ENCODE data around the gene RPS6KB1. TPM values are rescaled to one million over a fixed set of nuclear protein-coding genes. Genes with fewer than 3 reads are reported as not detected.

Gene RPS6KB1
- total RNA-seq, 1 experiment from 2014 or later, result 21.6 TPM

- no peaks in the 10 kb centered on the region for H3K27me3 Mint-ChIP-seq (ENCODE audit: low read depth)
Measured at GRCh38 chr17:59950049-59950448, 57.1 kb downstream of the RPS6KB1 start.

DNA sequence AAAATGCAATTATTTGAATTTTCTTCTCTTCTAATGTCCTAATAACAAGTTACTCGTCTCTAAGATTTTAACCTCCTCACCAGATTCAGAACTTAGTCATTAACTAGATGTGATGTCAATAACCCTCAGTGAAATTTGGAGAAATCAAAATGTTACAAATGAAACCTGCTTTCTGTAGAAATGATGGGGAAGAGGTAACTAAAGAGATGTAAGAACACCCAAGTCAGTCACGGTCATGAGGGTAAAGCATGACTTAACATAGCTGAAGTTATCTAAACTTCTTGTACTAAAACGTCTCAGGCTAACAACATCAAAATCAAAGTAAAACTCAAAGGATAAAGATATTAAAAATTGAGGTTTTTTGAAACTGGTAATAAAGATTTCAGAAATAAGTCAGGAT is 61.9 kb downstream of the RPS6KB1 start:
- no peaks in the 10 kb centered on the region for H3K36me3 Mint-ChIP-seq
- DNase-seq (ENCODE audit: low spot score) (no peak), ATAC-seq (no peak)
- H3K27me3 Mint-ChIP-seq (ENCODE audit: low read depth), result no peaks in the 10 kb centered on the region
- H3K4me3 Mint-ChIP-seq, result no peak overlapping the region
- ChIA-PET POLR2A (no interaction called here), CTCF (no interaction called here)
- no peaks in the 10 kb centered on the region for H3K4me1 Mint-ChIP-seq
- no peaks in the 10 kb centered on the region for H3K9me3 Mint-ChIP-seq
- peak overlapping the region; percentile 27; the same call in 1 of the 2 replicates for H3K27ac Mint-ChIP-seq
- TF ChIP-seq TEAD1 (CRISPR knock-in tag; IDR thresholded peaks at IDR 0.05) (no peak), ZBTB43 (CRISPR knock-in tag; IDR thresholded peaks at IDR 0.05) (no peak), RELA (CRISPR knock-in tag; IDR thresholded peaks at IDR 0.05; ENCODE audit: borderline replicate concordance) (no peak), ZBTB21 (CRISPR knock-in tag; IDR thresholded peaks at IDR 0.05; ENCODE audit: borderline replicate concordance) (no peak), CTCF (IDR thresholded peaks at IDR 0.05) (no peak), ATF2 (CRISPR knock-in tag; IDR thresholded peaks at IDR 0.05; ENCODE audit: borderline replicate concordance, low read depth) (no peak)

More at GRCh38 chr17:59950049-59950448, 57.1 kb downstream of the RPS6KB1 start:
- Mint-ChIP-seq H3K4me3 (no peak overlapping the region), H3K4me1 (no peaks in the 10 kb centered on the region), H3K9me3 (no peaks in the 10 kb centered on the region), H3K27ac (no peak overlapping the region), H3K36me3 (peaks cover 4% of the 10 kb centered on the region)
- no peak for DNase-seq (ENCODE audit: low spot score)
- CTCF ChIA-PET, result interaction anchor here (0.6 kb wide), 1 partner anchor 126 kb away, joined by 3 read pairs; no protein-coding TSS in a partner anchor
- TF ChIP-seq CREB1 (CRISPR knock-in tag; IDR thresholded peaks at IDR 0.05), result no peak
- TF ChIP-seq, protein P1, sequence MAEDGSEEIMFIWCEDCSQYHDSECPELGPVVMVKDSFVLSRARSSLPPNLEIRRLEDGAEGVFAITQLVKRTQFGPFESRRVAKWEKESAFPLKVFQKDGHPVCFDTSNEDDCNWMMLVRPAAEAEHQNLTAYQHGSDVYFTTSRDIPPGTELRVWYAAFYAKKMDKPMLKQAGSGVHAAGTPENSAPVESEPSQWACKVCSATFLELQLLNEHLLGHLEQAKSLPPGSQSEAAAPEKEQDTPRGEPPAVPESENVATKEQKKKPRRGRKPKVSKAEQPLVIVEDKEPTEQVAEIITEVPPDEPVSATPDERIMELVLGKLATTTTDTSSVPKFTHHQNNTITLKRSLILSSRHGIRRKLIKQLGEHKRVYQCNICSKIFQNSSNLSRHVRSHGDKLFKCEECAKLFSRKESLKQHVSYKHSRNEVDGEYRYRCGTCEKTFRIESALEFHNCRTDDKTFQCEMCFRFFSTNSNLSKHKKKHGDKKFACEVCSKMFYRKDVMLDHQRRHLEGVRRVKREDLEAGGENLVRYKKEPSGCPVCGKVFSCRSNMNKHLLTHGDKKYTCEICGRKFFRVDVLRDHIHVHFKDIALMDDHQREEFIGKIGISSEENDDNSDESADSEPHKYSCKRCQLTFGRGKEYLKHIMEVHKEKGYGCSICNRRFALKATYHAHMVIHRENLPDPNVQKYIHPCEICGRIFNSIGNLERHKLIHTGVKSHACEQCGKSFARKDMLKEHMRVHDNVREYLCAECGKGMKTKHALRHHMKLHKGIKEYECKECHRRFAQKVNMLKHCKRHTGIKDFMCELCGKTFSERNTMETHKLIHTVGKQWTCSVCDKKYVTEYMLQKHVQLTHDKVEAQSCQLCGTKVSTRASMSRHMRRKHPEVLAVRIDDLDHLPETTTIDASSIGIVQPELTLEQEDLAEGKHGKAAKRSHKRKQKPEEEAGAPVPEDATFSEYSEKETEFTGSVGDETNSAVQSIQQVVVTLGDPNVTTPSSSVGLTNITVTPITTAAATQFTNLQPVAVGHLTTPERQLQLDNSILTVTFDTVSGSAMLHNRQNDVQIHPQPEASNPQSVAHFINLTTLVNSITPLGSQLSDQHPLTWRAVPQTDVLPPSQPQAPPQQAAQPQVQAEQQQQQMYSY (CRISPR knock-in tag; IDR thresholded peaks at IDR 0.05), result no peak
- no peak for TF ChIP-seq ZNF416 (CRISPR knock-in tag; IDR thresholded peaks at IDR 0.05)
- TF ChIP-seq ZNF425 (CRISPR knock-in tag; conservative IDR thresholded peaks at IDR 0.05), result no peak
- TF ChIP-seq AR (CRISPR knock-in tag; IDR thresholded peaks at IDR 0.05), result no peak
- TF ChIP-seq RELA (CRISPR knock-in tag; IDR thresholded peaks at IDR 0.05; ENCODE audit: borderline replicate concordance), result no peak
- TF ChIP-seq MXD4 (CRISPR knock-in tag; IDR thresholded peaks at IDR 0.05; ENCODE audit: borderline replicate concordance), result no peak
- TF ChIP-seq SMAD4 (CRISPR knock-in tag; IDR thresholded peaks at IDR 0.05), result no peak
- no peak for TF ChIP-seq SP1 (CRISPR knock-in tag; conservative IDR thresholded peaks at IDR 0.05)
- TF ChIP-seq ATF1 (CRISPR knock-in tag; IDR thresholded peaks at IDR 0.05), result no peak
- TF ChIP-seq, protein P2, sequence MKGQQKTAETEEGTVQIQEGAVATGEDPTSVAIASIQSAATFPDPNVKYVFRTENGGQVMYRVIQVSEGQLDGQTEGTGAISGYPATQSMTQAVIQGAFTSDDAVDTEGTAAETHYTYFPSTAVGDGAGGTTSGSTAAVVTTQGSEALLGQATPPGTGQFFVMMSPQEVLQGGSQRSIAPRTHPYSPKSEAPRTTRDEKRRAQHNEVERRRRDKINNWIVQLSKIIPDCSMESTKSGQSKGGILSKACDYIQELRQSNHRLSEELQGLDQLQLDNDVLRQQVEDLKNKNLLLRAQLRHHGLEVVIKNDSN (CRISPR knock-in tag; IDR thresholded peaks at IDR 0.05), result no peak
- POLR2A ChIA-PET, result no interaction called here
- no peak for ATAC-seq
